Measurements from ENCODE around the gene FKRP.
A peak's percentile ranks its signal among the peaks of the same experiment; 100 is the strongest.
"Not testable (repeated sequence)": the region's sequence is repeated elsewhere in the genome, so short reads cannot be mapped to it uniquely, and the experiment has no call there.

Gene FKRP

DNA sequence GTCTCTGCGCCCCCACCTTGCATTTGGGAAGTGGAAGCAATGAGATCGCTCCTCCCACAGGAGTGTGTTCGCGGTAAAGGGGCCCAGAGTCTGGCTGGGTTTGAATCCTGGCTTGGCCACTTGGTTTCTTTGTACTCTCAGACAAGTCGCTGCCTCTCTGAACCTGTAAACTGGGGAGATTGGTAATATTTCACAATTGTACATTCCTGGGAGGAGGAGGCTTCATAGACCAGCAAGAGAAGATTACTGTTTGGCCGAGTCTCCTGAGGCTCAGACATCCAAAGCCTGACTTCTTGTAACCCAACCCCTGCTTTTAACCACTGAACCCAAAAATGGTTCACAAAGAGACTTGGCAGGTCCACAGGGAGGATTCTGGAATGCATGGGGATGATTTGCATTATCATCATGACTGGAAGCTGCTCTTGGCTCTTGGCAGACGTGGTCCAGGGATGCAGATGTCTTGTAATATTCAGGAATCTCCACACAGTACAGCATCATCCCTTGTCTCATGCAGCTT is 14.0 kb downstream of the FKRP start:
- DNase-seq: no peak

DNA sequence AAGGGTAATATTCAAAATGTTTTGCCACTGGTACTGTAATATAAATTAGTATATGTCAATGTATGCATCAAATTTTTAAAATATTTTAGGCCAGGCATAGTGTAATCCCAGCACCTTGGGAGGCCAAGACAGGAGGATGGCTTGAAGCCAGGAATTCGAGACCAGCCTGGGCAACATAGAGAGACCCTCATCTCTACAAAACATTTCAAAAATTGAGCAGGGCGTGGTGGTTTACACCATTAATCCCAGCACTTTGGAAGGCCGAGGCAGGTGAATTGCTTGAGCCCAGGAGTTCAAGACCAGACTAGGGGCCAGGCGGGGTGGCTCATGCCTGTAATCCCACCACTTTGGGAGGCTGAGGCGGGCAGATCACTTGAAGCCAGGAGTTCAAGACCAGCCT is 14.5 kb downstream of the FKRP start:
- DNase-seq: no peak

DNA sequence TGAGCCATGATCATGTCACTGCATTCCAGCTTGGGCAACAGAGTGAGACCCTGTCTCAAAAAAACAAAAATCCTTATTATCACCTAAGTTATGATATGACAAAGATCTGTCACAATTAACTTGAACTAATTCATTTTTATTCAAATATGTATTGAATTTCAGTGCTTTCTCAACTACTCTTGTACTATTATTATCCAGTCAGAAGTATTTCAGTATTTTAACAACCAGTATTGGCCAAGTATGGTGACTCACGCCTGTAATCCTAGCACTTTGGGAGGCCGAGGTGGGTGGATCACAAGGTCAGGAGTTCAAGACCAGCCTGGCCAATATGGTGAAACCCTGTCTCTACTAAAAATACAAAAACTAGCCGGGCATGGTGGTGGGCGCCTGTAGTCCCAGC is 15.0 kb downstream of the FKRP start:
- not testable (repeated sequence) for DNase-seq

DNA sequence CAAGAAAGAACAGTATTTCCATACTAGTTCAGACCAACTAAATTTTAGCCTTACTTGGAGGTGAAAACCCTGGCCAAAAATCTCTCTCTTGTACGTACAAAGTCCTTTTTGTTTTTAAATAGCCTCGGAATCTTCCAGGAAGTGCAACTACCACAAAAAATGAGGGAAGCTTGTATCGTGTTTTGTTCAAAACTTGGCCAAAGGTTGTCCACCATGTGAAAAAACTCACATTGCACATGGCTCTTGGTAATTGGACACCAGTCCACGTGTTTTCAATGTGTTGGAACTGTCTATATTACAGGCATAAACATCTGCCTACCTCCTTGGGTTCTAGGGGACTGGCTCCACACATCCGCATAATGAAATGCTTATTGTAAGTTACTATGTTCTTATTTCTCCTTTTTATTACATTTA is 15.6 kb downstream of the FKRP start:
- no peak for DNase-seq

DNA sequence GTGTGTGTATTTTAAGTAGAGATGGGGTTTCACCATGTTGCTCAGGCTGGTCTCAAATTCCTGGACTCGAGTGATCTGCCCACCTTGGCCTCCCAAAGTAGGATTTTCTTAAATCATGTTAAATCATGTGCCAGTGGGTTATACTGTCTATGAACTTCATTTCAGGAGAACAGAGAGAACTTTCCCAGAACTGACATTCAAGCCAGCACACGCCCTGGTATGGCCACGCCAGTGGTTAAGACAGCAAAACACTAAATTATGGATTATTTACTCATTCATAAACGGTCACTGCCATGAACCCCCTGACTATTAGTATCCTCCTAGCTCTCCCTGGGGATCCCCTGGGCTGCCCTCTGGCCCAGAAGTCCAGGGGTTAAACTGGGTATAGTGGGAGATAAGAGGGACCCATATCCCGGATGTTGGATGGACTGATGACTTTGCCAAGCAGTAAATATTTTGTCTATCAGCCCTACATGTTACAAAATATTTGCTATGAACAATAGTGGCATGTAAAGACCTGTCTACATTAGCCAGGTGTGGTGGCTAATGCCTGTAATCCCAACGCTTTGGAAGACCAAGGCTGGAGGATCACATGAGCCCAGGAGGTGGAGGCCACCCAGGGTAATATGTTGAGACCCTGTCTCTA is 16.5 kb downstream of the FKRP start:
- no peak for DNase-seq

DNA sequence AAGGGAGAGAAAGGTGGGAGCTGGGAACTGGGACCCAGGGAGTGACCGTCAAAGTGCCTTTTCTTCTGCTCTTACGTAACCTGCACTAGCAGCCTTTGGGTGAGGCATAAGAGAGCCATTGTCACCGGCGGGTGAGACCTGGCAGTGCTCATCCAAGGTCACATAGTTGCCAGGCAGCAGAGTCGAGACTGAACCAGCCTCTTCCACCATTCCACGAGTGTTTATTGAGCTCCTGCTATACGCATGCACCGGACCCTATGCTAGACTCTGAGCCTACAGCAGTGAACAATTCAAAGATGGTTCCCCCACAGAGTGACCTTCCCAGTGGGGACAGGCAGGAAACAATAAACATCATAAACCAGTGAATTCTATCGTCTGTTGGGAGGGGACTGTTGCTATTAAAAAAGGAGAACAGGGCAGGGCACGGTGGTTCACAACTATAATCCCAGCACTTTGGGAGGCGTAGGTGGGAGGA is 19.0 kb downstream of the FKRP start:
- no peak for DNase-seq

DNA sequence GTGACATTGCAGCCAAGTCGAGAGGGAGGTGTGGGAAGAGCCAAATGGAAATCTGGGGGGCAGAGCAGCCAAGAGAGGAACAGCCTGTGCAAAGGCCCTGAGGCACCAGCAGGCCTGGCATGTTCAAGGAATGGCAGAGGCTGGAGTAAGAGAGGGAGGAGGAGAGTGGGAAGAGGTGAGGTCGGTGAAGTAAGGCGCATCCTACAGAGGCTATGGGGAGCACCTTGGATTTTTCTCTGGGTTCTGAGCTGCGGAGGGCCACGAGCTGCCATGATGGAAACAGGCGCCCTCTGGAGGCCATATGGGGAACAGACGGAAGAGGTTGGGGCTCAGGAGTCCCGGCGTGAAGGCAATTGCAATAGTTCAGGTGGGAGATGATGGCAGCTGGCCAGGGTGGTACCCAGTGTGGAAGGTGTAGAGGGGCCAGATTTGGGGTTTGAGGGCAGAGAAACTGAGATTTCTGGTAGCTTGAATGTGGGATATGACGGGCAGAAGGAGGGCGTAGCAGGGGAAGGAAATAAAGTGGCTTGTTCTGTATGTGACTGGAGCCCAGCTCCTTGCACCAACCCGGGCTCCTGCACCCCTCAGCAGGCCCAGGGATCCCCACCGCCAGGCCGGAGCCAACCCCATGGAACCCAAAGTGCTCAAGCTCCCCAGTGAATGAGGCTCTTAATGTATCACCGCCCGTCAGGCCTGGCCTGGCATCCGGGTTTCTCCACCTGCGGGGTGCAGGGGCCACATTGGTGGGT is 20.9 kb downstream of the FKRP start:
- DNase-seq: no peak

DNA sequence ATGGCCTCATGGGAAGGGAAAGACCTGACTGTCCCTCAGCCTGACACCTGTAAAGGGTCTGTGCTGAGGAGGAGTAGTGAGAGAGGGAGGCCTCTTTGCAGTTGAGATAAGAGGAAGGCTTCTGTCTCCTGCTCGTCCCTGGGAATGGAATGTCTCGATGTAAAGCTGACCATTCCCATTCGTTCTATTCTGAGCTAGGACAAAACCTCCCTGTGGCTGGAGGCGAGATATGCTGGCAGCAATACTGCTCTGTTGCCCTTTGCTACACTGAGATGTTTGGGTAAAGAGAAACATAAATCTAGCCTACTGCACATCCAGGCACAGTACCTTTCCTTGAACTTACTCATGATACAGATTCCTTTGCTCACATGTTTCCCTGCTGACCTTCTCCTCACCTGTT is 22.9 kb downstream of the FKRP start:
- not testable (repeated sequence) for DNase-seq

DNA sequence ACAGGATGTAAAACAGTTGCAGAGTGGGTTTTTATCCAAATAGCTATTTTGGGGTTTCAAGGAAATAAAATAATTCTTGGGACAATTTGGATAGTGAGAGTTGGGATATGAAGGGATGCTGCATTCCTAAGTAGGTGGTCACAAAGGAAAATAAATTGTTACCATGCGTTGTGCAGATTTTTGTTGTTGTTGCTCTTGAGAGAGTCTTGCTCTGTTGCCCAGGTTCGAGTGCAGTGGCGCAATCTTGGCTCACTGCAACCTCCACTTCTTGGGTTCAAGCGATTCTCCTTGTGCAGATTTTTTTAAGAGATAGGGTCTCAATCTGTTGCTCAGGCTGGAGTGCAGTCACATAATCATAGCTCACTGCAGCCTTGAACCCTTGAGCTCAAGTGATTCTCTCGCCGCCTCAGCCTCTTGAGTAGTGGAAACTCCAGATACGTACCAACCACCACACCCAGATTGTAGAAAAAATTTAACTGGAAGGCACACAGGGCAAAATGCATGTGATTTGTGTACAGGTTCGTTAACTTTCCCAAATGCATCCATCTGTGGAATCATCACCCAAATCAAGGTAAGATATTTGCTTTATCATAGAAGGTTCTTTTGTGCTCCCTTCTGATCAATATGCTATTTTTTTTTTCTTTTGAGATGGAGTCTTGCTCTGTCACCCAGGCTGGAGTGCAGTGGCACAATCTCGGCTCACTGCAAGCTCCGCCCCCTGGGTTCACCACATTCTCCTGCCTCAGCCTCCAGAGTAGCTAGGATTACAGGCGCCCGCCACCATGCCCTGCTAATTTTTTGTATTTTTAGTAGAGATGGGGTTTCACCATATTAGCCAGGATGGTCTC is 26.5 kb downstream of the FKRP start:
- no peak for DNase-seq

DNA sequence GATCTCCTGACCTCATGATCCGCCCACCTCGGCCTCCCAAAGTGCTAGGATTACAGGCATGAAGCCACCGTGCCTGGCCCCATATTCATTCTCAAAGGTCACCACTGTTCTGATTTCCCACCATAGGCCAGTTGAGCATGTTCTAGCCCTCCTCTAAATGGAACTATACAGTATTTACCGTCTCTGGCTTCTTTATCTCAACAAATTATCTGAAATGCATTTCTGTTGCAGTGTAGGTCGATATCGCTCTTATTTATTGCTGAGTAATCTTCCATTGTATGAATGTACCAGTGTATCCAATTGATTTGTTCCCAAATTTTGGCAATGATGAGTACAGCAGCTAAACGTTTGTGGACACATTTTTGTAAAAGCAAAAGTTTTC is 27.2 kb downstream of the FKRP start:
- DNase-seq: no peak

DNA sequence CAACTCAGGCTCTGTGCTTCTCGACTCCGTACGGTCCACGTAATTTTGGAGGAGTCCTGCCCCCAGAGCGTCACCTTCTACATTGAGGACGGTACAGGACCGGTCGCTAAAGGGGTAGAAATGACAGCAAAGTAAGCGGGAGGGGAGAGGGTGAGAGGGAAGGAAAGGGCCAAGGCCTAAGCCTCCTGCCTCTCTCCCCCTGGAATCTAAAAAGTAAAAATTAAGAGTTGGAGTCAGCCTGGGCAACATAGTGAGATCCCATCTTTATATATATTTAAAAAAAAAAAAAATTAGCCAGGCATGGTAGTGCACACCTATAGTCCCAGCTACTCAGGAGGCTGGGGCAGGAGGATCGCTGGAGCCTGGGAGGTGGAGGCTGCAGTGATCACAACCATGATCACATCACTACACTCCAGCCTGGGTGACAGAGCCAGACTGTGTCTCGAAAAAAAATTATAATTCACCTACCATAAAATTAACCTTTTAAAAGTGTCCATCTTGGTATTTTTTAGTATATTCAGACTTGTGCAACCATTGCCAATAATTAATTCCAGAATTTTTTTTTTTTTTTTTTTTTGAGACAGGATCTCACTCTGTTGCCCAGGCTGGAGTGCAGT is 29.9 kb downstream of the FKRP start:
- no peak for DNase-seq

DNA sequence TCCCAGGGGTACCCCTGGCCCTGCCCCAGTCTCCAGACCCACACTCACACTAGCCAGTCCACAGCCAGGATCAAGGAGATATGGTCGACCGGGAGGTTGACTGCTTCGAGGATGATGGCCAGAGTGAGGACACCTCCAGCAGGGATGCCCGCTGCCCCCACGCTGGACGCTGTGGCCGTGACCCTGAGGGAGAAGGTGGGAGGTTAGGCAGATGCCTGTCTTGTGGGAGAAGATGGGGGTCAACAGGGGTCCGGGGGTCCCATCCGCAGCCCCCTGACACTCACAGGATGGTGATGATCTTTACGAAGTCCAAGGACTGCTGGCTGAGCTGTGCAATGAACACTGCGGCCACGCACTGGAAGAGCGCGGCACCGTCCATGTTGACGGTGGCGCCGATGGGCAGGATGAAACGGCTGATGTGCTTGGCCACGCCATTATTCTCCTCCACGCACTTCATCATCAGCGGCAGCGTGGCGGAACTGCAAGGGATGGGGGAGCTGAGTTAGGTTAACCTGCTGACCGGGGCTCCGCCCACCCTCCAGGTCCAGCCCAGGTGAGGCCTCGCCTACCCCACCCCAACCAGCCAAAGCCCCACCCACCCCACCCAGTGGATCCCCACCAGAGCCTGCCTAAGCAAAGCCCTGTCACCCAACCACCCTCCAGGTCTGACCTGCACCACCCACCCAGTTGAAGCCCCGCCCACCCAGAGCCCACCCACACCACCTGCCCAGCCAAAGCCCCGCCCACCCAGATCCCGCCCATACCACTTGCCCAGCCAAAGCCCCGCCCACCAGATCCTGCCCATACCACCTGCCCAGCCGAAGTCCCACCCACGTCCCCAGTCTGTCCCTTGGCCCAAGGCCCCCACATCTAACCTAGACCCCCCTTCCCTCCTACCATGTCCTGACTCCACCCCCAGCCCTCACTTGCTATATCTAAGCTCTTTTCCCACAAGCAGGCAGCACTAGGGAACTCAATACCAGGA is 31.4 kb downstream of the FKRP start:
- DNase-seq: no peak

DNA sequence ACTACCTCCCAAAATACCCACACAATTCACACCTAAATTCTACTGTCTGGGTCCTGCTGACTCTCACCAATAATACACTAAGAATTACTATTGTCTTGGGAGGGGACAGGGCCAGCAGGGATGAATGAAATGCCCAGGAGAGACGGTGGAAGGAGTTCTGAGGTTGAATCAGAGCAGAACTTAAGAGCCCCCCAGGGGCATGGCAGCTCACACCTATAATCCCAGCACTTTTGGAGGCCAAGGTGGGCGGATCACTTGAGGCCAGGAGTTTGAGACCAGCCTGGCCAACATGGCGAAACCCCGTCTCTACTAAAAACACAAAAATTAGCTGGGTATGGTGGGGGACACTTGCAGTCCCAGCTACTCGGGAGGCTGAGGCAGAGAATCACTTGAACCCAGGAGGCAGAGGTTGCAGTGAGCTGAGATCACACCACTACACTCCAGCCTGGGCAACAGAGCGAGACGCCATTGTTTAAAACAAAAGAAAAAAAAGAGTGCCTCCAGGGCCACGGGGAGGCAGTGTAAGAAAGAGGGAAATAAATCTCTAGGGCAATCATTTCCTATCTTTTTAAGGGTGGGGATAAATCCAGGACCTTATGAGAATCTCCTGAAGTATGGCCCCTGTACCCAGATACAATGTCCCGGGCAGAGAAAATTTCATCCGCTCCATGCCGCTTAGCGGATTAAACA is 32.2 kb downstream of the FKRP start:
- not testable (repeated sequence) for DNase-seq

DNA sequence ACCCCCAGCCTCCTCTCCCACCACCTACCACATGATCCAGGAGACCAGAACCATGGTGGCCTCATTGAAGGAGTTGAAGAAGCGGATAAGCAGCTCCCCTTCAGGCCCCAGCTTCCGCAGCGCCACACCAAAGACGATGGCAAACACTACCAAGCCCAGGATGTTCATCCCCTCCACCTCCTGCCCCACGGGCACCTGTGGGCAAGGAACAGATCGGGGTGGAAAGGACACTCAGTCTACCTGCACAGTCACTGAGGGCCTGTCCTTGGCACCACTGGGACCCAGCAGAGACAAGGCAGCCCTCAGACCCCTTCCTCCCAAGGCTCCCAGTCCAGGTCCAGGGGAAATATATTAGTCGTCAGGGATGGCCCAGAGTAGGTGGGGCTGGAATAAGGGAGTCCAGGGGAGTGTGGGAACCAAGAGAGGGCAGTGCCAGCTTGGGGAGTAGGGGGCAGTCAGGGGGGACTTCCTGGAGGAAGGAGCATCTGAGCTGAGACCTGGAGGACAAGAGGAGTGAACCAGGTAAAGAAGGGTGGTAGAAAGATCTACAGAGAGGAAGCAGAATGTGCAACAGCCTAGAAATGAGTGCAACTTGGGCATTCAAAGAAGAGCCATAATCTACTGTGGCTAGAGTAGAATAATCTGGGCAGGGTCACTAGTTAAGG is 36.6 kb downstream of the FKRP start:
- no peak for DNase-seq

DNA sequence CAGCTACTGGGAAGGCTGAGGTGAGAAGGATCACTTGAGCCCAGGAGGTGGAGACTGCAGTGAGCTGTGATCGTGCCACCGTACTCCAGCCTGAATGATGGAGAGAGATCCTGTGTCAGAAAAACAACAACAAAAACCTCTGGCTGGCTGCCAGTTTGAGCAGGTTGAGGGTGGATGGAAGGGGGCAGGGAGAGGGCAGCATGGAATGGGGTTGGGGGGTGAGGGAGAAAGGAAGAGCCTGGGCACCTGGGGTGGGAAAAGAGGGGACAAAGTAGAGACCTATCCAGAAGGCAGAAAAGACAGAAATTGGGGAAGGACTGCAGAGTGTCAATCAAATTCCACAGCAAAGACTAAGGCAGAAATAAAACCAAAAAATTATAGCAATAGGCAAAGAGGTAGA is 37.8 kb downstream of the FKRP start:
- DNase-seq: no peak

DNA sequence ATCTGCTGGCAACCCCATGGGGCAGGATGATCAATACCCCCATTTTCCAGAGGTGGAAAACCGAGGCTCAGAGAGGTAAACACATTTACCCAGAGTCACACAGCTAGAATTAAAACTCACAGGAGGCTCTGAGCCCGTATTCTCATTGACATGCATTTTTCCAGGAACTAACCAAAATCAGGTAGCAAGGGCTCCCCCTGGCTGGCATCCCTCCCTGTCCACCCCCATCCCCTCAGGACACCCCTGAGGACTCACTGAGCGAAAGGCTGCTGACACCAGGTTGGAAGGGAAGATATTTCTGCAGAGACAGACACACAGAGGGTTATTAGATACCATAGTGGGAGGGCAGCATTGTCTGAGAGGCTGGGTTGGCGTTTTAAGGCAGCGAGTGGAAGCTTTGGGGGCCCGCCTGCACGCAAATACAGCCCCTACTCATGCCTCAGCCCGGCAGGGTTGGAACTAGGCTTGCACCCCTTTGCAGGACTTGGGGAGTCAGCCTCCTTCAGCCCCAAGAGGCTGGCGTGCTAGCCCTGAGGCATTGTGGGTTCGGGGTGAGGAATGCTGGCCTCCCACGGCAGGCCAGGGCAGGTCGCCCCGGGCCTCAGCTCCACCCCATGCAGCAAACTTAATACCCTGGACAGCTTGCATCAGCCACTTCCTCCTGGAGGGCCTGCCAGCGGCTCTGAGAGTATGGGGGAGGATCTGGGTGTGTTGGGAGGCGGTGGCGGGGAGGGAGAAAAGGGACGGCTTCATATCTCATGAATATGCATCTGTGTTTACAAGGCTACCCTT is 38.6 kb downstream of the FKRP start:
- peak; percentile 93 for DNase-seq

DNA sequence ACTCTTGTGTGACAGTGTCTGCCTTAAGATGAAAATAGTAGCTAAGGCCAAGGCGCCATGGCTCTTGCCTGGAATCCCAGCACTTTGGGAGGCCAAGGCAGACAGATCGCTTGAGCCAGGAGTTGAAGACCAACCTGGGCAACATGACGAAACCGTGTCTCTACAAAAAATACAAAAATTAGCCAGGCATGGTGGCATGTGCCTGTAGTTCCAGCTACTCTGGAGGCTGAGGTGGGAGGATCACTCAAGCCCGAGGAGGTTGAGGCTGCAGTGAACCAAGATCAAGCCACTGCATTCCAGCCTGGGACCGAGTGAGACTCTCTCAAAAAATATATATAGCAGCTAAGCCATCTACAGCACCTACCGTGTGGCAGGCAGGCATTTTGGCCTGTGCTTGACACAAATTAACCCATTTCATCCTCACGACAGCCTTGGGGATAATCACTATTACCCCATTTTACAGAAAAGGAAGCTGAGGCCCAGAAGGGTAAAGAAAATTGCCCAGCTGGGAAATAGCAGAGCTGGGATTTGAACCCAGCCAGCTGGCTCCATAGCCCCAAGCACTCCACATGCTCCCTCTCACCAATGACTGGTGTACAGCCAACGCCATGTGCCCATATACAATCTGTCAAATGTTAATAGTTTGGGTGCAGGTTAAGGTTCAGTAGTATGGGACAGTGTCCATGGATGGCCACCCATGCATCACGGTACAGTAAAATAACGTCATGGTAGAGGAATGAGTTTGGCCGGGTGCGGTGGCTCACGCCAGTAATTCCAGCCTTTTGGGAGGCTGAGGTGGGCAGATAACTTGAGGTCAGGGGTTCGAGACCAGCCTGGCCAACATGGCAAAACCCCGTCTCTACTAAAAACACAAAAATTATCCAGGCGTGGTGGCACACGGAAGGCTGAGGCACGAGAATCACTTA is 39.5 kb downstream of the FKRP start:
- no peak for DNase-seq

DNA sequence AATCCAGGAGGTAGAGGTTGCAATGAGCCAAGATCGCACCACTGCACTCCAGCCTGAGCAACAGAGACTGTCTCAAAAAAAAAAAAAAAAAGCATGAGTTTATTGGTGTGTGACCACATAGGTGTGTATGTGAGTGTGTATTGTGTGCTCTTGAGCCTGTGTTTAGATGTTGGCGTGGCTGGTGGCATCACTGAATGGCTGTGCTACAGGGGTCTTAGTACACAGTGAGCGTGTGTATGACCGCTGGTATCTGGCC is 40.1 kb downstream of the FKRP start:
- no peak for DNase-seq

Measured in GF-D8 (cell line).